ENCODE data around the gene POLR3B. TPM values are rescaled to one million over a fixed set of nuclear protein-coding genes. Genes with fewer than 3 reads are reported as not detected.

Gene POLR3B
- total and polyA plus RNA-seq, 2 experiments from 2014 or later, result 8.3 to 13.7 TPM

- H2AFZ ChIP-seq, result no peak overlapping the region
- H3K27me3 ChIP-seq (replicated peaks; ENCODE audit: insufficient read depth), result no peaks in the 10 kb centered on the region
- peak overlapping the region; percentile 16 for H3K4me3 ChIP-seq
- no peak overlapping the region; the same call in 1 of the 2 replicates for H3K9ac ChIP-seq
- H3K27ac ChIP-seq, result peak overlapping the region; percentile 56
- no peaks in the 10 kb centered on the region for H3K9me2 ChIP-seq (ENCODE audit: insufficient read depth)
- no peaks in the 10 kb centered on the region for H4K20me1 ChIP-seq (ENCODE audit: insufficient read depth)
- H3K36me3 ChIP-seq (ENCODE audit: low read depth), result peaks cover 3% of the 10 kb centered on the region; the same call in 1 of the 2 replicates
- H3F3A ChIP-seq (ENCODE audit: insufficient read depth), result peaks cover 26% of the 10 kb centered on the region
- peaks cover 37% of the 10 kb centered on the region for H3K4me1 ChIP-seq (ENCODE audit: insufficient read depth)
- 66 to 68% methylated on average over 7 of the region's 7 CpGs for WGBS, 2 experiments (ENCODE audit: low coverage in 1 of 2, low lambda C conversion rate in 2 of 2, missing lambda C conversion rate in 2 of 2)
- H3K79me2 ChIP-seq (ENCODE audit: insufficient read depth), result no peaks in the 10 kb centered on the region
- in situ Hi-C loops (cut with MboI), result no loop called here
- peak; percentile 75 for DNase-seq
- peak overlapping the region; percentile 67 for H3K4me2 ChIP-seq (ENCODE audit: unreplicated experiment)
- no peaks in the 10 kb centered on the region for H3K9me3 ChIP-seq (ENCODE audit: low read depth)
- TF ChIP-seq EZH2 (IDR thresholded peaks at IDR 0.05; ENCODE audit: insufficient read depth, poor library complexity, severe bottlenecking) (no peak), EZH2phosphoT487 (IDR thresholded peaks at IDR 0.05; ENCODE audit: insufficient read depth, low read depth) (no peak)
Measured at GRCh38 chr12:106417926-106418910, 60.7 kb downstream of the POLR3B start.

- DNase-seq, result no peak
Measured at GRCh38 chr12:106418970-106419369, 61.4 kb downstream of the POLR3B start.

GRCh38 chr12:106423291-106423690 is 65.7 kb downstream of the POLR3B start:
- TF ChIP-seq EZH2 (IDR thresholded peaks at IDR 0.05; ENCODE audit: insufficient read depth, poor library complexity, severe bottlenecking) (no peak), EZH2phosphoT487 (IDR thresholded peaks at IDR 0.05; ENCODE audit: insufficient read depth, low read depth) (no peak)
- Histone ChIP-seq H2AFZ (no peak overlapping the region), H3K27ac (no peak overlapping the region), H3K9ac (no peak overlapping the region), H3K4me3 (no peak overlapping the region), H3K9me2 (ENCODE audit: insufficient read depth) (no peaks in the 10 kb centered on the region), H3K4me2 (ENCODE audit: unreplicated experiment) (no peak overlapping the region), H3K4me1 (ENCODE audit: insufficient read depth) (peaks cover 12% of the 10 kb centered on the region), H3K27me3 (replicated peaks; ENCODE audit: insufficient read depth) (no peaks in the 10 kb centered on the region), H3K36me3 (ENCODE audit: low read depth) (peaks cover 12% of the 10 kb centered on the region), H3K9me3 (ENCODE audit: low read depth) (no peaks in the 10 kb centered on the region), H3F3A (ENCODE audit: insufficient read depth) (peaks cover 12% of the 10 kb centered on the region), H3K79me2 (ENCODE audit: insufficient read depth) (no peaks in the 10 kb centered on the region), H4K20me1 (ENCODE audit: insufficient read depth) (no peaks in the 10 kb centered on the region)
- 100% methylated on average over 2 of the region's 2 CpGs for WGBS, 2 experiments (ENCODE audit: low coverage in 1 of 2, low lambda C conversion rate in 2 of 2, missing lambda C conversion rate in 2 of 2)
- no peak for DNase-seq
- in situ Hi-C loops (cut with MboI), result no loop called here

More at GRCh38 chr12:106418970-106419369, 61.4 kb downstream of the POLR3B start:
- in situ Hi-C loops (cut with MboI), result no loop called here
- H4K20me1 ChIP-seq (ENCODE audit: insufficient read depth), result no peaks in the 10 kb centered on the region
- no peak for TF ChIP-seq EZH2phosphoT487 (IDR thresholded peaks at IDR 0.05; ENCODE audit: insufficient read depth, low read depth)
- no peak for TF ChIP-seq EZH2 (IDR thresholded peaks at IDR 0.05; ENCODE audit: insufficient read depth, poor library complexity, severe bottlenecking)
- no peak overlapping the region; the same call in 1 of the 2 replicates for H3K9ac ChIP-seq
- H3K27ac ChIP-seq, result peak overlapping the region; percentile 56
- H2AFZ ChIP-seq, result no peak overlapping the region
- no peaks in the 10 kb centered on the region for H3K79me2 ChIP-seq (ENCODE audit: insufficient read depth)
- no peaks in the 10 kb centered on the region for H3K9me3 ChIP-seq (ENCODE audit: low read depth)
- peaks cover 26% of the 10 kb centered on the region for H3F3A ChIP-seq (ENCODE audit: insufficient read depth)
- peak overlapping the region; percentile 16 for H3K4me3 ChIP-seq
- H3K4me1 ChIP-seq (ENCODE audit: insufficient read depth), result peaks cover 37% of the 10 kb centered on the region
- peaks cover 3% of the 10 kb centered on the region; the same call in 1 of the 2 replicates for H3K36me3 ChIP-seq (ENCODE audit: low read depth)
- no peaks in the 10 kb centered on the region for H3K27me3 ChIP-seq (replicated peaks; ENCODE audit: insufficient read depth)
- WGBS, 2 experiments (ENCODE audit: low coverage in 1 of 2, low lambda C conversion rate in 2 of 2, missing lambda C conversion rate in 2 of 2), result 6 to 9% methylated on average over 1 of the region's 1 CpG
- no peaks in the 10 kb centered on the region for H3K9me2 ChIP-seq (ENCODE audit: insufficient read depth)
- H3K4me2 ChIP-seq (ENCODE audit: unreplicated experiment), result peak overlapping the region; percentile 67

GRCh38 chr12:106425061-106425702 is 67.6 kb downstream of the POLR3B start:
- H3K27ac ChIP-seq, result no peak overlapping the region
- no peaks in the 10 kb centered on the region for H3K4me1 ChIP-seq (ENCODE audit: insufficient read depth)
- no peaks in the 10 kb centered on the region for H3K9me2 ChIP-seq (ENCODE audit: insufficient read depth)
- no peak overlapping the region for H2AFZ ChIP-seq
- DNase-seq, result no peak
- no peak overlapping the region for H3K9ac ChIP-seq
- TF ChIP-seq EZH2phosphoT487 (IDR thresholded peaks at IDR 0.05; ENCODE audit: insufficient read depth, low read depth) (no peak), EZH2 (IDR thresholded peaks at IDR 0.05; ENCODE audit: insufficient read depth, poor library complexity, severe bottlenecking) (no peak)
- no peaks in the 10 kb centered on the region for H4K20me1 ChIP-seq (ENCODE audit: insufficient read depth)
- no peaks in the 10 kb centered on the region for H3K27me3 ChIP-seq (replicated peaks; ENCODE audit: insufficient read depth)
- no peak overlapping the region for H3K4me2 ChIP-seq (ENCODE audit: unreplicated experiment)
- in situ Hi-C loops (cut with MboI), result no loop called here
- whole genome bisulfite sequencing, 2 experiments (ENCODE audit: low coverage in 1 of 2, low lambda C conversion rate in 2 of 2, missing lambda C conversion rate in 2 of 2), result 95% methylated on average over 1 of the region's 1 CpG
- peaks cover 14% of the 10 kb centered on the region for H3K36me3 ChIP-seq (ENCODE audit: low read depth)
- H3F3A ChIP-seq (ENCODE audit: insufficient read depth), result no peaks in the 10 kb centered on the region; the same call in 1 of the 2 replicates
- no peaks in the 10 kb centered on the region for H3K9me3 ChIP-seq (ENCODE audit: low read depth)
- no peaks in the 10 kb centered on the region for H3K79me2 ChIP-seq (ENCODE audit: insufficient read depth)
- H3K4me3 ChIP-seq, result no peak overlapping the region
